MCF 10A (cell line): ENCODE measurements around the gene TAF4. TPM values are rescaled to one million over a fixed set of nuclear protein-coding genes. Genes with fewer than 3 reads are reported as not detected.

Experiments
- BruUV-seq: library from RNA; stranded (reverse); fragments of 400-500 nt; replicated peaks from 2 replicates; lab custom pipeline; 2021; lab: Mats Ljungman, UMichigan
- CTCF ChIA-PET: fragments of 300-600 bp; sonication (Branson Sonifier 250); formaldehyde crosslinking; extraction: SDS; loops from one replicate; lab custom pipeline; 2021; ENCODE audit warnings: antibody characterized with exemption, inconsistent platforms; lab: Yijun Ruan, JAX
- POLR2A ChIA-PET: fragments of 300-600, 350-650 bp; sonication (Branson Sonifier 250); formaldehyde crosslinking; extraction: SDS; loops from one replicate; lab custom pipeline; 2020; ENCODE audit warnings: antibody characterized with exemption, inconsistent platforms; lab: Yijun Ruan, JAX
- DNase-seq: peaks from one replicate; pipeline ENCODE4 v3.0.0-alpha.2; 2018; ENCODE audit not compliant: unreplicated experiment
- H3K27ac Mint-ChIP-seq: one replicate; pipeline ENCODE4 v1.8.0; 2022; ENCODE audit warnings: mild to moderate bottlenecking, low read depth, mixed read lengths; ENCODE audit not compliant: unreplicated experiment
- H3K27me3 Mint-ChIP-seq: one replicate; pipeline ENCODE4 v1.8.0; 2022; ENCODE audit warnings: mixed read lengths; ENCODE audit not compliant: insufficient read depth, unreplicated experiment
- H3K36me3 Mint-ChIP-seq: one replicate; pipeline ENCODE4 v1.8.0; 2022; ENCODE audit warnings: mild to moderate bottlenecking, moderate library complexity, mixed read lengths; ENCODE audit not compliant: insufficient read depth, unreplicated experiment
- H3K4me1 Mint-ChIP-seq: one replicate; pipeline ENCODE4 v1.8.0; 2022; ENCODE audit warnings: mixed read lengths; ENCODE audit not compliant: insufficient read depth, unreplicated experiment
- H3K4me3 Mint-ChIP-seq: one replicate; pipeline ENCODE4 v1.8.0; 2022; ENCODE audit warnings: mild to moderate bottlenecking, moderate library complexity, mixed read lengths; ENCODE audit not compliant: unreplicated experiment
- H3K9me3 Mint-ChIP-seq: one replicate; pipeline ENCODE4 v1.8.0; 2022; ENCODE audit warnings: mixed read lengths; ENCODE audit not compliant: unreplicated experiment
- intact Hi-C: fragments of 100-400 bp; cut with micrococcal nuclease; formaldehyde crosslinking; loops from 2 replicates; pipeline ENCODE4 v1.14.1; 2022
- total RNA-seq: library from RNA; stranded (reverse); gene quantifications from 2 replicates; pipeline ENCODE4 v1.2.3, GENCODE V29; 2022
- TF ChIP-seq, protein P1 (sequence below): fragments of 200-600 bp; IDR thresholded peaks from one replicate; pipeline ENCODE4 v1.8.0; 2022; ENCODE audit warnings: antibody characterized with exemption, mild to moderate bottlenecking; ENCODE audit not compliant: unreplicated experiment

The TAF4 gene
- total RNA-seq, 1 experiment from 2014 or later: 15.9 TPM

DNA sequence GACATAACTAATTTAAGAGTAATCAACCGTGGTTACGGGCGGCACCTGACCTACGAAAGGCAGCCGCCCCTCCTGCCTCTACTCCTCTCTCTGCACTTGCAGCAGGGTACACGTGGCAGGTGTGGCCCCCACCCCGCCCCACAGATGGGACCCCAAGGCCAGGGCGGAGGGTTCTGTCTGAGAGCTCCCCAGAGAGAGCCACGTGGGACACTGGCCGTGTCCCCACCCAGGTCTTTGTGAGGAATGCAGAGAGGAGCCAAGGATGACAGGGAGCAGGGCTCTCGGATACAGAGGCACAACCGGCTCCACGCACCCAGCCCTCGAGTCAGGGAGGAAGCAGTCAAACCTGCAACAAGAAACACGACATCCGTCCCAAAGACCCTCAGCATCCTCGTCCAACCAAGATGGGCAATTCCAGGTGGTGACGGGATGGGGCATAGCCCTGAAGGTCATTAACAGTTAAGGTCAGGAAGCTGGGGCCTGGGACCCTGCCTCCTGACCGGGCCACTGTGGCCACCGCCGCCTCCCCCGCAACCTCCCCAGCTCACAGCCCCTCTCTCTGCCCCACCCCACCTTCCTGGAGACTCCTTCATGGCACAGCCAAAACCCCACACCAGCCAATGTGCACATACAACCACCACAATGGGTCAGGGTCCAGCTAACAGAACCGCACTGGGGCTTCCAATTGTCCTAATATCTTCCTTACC, 47.1 kb downstream of the TAF4 start:
- ChIA-PET POLR2A (no interaction called here), CTCF (interaction anchor here (0.6 to 3.3 kb wide), 3 partner anchors 8 to 117 kb away, joined by 3 to 19 read pairs (median 3); no protein-coding TSS in a partner anchor)
- Mint-ChIP-seq H3K27ac (no peak overlapping the region), H3K4me3 (no peak overlapping the region), H3K9me3 (no peaks in the 10 kb centered on the region), H3K27me3 (no peaks in the 10 kb centered on the region), H3K4me1 (no peaks in the 10 kb centered on the region), H3K36me3 (no peaks in the 10 kb centered on the region)
- TF ChIP-seq, protein P1, sequence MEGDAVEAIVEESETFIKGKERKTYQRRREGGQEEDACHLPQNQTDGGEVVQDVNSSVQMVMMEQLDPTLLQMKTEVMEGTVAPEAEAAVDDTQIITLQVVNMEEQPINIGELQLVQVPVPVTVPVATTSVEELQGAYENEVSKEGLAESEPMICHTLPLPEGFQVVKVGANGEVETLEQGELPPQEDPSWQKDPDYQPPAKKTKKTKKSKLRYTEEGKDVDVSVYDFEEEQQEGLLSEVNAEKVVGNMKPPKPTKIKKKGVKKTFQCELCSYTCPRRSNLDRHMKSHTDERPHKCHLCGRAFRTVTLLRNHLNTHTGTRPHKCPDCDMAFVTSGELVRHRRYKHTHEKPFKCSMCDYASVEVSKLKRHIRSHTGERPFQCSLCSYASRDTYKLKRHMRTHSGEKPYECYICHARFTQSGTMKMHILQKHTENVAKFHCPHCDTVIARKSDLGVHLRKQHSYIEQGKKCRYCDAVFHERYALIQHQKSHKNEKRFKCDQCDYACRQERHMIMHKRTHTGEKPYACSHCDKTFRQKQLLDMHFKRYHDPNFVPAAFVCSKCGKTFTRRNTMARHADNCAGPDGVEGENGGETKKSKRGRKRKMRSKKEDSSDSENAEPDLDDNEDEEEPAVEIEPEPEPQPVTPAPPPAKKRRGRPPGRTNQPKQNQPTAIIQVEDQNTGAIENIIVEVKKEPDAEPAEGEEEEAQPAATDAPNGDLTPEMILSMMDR: no peak
- intact Hi-C loops: no loop called here
- BruUV-seq: no TSS peak
- DNase-seq: no peak

DNA sequence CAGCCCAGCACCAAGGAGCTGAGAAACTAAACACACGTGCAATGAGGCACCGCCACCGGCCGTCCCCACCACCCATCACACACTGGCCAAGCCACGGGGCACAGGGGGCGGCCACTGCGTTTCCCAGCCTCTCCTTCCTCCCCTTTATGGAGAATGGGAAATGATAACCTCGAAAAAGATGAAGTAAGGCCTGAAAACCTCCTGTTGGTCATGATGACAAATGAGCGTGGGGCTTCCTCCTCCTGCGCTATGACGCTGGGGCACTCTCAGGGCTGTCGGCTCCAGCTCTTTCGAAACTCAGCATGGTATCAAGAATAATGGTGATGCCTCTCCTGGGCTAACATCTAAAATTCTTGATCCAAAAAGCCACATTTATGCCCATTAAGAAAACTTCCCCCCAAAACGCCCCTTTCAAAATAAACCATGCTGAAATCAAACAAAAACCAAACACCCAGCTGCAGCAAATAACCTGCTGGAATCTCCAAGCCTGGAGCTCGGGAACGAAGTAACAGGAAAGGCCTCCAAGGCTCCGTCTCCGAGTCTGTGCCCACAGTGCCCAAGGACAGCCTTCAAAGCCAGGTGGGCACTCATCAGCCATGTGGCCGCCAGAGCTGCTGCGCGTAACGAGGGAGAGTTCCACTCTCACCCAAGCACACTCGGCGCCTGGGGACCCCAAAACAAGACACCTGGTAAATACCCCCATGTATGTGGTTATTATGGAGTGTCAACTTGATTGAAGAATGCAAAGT, 50.0 kb downstream of the TAF4 start:
- no TSS peak for BruUV-seq
- ChIA-PET CTCF (interaction anchor here (0.7 kb wide), 1 partner anchor 120 kb away, joined by 3 read pairs; no protein-coding TSS in a partner anchor), POLR2A (interaction anchor here (0.8 to 1.7 kb wide), 2 partner anchors 11 to 127 kb away, joined by 3 read pairs; partner anchors contain the start of gene PSMA7)
- H3K9me3 Mint-ChIP-seq: no peaks in the 10 kb centered on the region
- H3K36me3 Mint-ChIP-seq: peaks cover 18% of the 10 kb centered on the region
- H3K27ac Mint-ChIP-seq: no peak overlapping the region
- no peak overlapping the region for H3K4me3 Mint-ChIP-seq
- intact Hi-C loops: no loop called here
- TF ChIP-seq, protein P1: no peak
- no peak for DNase-seq
- H3K27me3 Mint-ChIP-seq: no peaks in the 10 kb centered on the region
- peaks cover 7% of the 10 kb centered on the region for H3K4me1 Mint-ChIP-seq

DNA sequence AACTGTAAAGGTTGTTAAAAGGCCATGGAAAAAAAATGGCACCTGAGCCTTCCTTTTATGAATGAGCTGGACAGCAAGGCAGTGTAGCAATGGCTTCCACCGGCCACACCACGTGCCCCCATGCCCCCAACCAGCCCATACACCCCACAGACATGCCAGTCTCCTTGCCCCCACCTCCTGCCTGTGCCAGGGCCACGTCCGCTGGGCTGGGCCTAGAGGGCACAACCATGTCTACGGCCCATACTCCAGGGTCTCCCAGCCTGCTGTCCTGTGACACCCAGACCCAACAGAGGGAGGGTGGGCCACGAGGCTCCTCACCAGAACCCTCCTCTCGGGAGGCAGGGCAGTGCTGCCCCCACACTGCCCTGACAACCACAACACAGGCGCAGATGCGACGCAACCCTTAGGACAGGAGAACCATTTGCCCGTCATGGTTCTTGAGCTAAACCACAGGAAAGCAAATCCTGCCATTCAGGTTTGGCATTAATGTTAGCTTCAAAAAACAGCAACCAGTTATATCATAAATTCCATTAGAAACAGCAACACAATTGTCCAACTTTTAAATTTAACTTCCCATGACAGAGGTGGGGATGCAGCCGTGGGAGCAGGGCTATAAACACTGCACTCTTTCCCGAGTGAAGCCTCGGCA, 50.7 kb downstream of the TAF4 start:
- intact Hi-C loops: no loop called here
- TF ChIP-seq, protein P1: no peak
- DNase-seq: no peak
- peaks cover 18% of the 10 kb centered on the region for H3K36me3 Mint-ChIP-seq
- H3K27me3 Mint-ChIP-seq: no peaks in the 10 kb centered on the region
- CTCF ChIA-PET: interaction anchor here (0.7 kb wide), 2 partner anchors 113 to 121 kb away, joined by 3 to 6 read pairs; no protein-coding TSS in a partner anchor
- H3K4me3 Mint-ChIP-seq: no peak overlapping the region
- POLR2A ChIA-PET: interaction anchor here (0.6 to 1.7 kb wide), 4 partner anchors 10 to 224 kb away, joined by 3 to 4 read pairs (median 3); partner anchors contain the start of gene PSMA7
- BruUV-seq: no TSS peak
- peaks cover 7% of the 10 kb centered on the region for H3K4me1 Mint-ChIP-seq
- H3K9me3 Mint-ChIP-seq: no peaks in the 10 kb centered on the region
- H3K27ac Mint-ChIP-seq: no peak overlapping the region
